Nephron (organoid): ENCODE measurements around the gene ITIH6.

Experiments used
- H3K27ac Mint-ChIP-seq, 3 experiments: 2 replicates each; pipeline ENCODE4 v1.8.0; 2020; ENCODE audit warnings: mixed read lengths in 3 of 3, mild to moderate bottlenecking in 2 of 3, moderate library complexity in 1 of 3
- H3K27me3 Mint-ChIP-seq: 2 replicates; pipeline ENCODE4 v1.8.0; 2021; ENCODE audit warnings: low read depth, mild to moderate bottlenecking, moderate library complexity, mixed read lengths
- H3K36me3 Mint-ChIP-seq: 2 replicates; pipeline ENCODE4 v1.8.0; 2020; ENCODE audit warnings: low read depth, mixed read lengths
- H3K4me1 Mint-ChIP-seq: 2 replicates; pipeline ENCODE4 v1.8.0; 2020; ENCODE audit warnings: mixed read lengths
- H3K4me3 Mint-ChIP-seq, 3 experiments: 2 replicates each; pipeline ENCODE4 v1.8.0; 2020; ENCODE audit warnings: mild to moderate bottlenecking in 3 of 3, mixed read lengths in 3 of 3, moderate library complexity in 2 of 3
- H3K9me3 Mint-ChIP-seq: 2 replicates; pipeline ENCODE4 v1.8.0; 2020; ENCODE audit warnings: mixed read lengths
- TF ChIP-seq, protein P1 (sequence below), 3 experiments: fragments of 200-600 bp; sonication (generic); IDR thresholded peaks; one replicate each; pipeline ENCODE4 v1.5.0; 2021; ENCODE audit warnings: antibody characterized with exemption in 3 of 3; ENCODE audit not compliant: unreplicated experiment in 3 of 3

ITIH6 gene

DNA sequence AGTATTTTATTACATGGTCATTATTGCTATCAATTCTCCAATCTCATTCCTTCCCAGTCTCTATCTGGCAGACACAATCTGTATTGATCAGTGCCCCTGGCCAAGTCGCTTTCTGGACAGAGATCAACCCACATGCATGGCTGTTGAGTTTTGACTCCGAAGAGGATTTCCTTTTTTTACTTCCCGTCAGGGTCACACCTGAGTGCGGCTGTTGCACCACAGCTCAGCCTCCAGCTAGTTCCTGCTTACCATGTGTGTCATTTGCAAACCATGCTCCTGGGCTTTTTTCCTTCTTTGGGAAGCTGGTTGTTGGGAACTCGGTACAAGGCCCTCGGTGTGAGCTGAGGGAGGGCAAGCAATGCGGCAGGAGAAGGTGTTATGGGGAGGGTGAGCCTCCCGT is 21.1 kb upstream of the ITIH6 start:
- H3K4me3 Mint-ChIP-seq = no peak overlapping the region
- peaks cover 10% of the 10 kb centered on the region for H3K9me3 Mint-ChIP-seq
- H3K4me1 Mint-ChIP-seq = peaks cover 13% of the 10 kb centered on the region
- H3K27me3 Mint-ChIP-seq = no peaks in the 10 kb centered on the region
- no peak overlapping the region for H3K27ac Mint-ChIP-seq
- peaks cover 21% of the 10 kb centered on the region for H3K36me3 Mint-ChIP-seq
- TF ChIP-seq, protein P1, sequence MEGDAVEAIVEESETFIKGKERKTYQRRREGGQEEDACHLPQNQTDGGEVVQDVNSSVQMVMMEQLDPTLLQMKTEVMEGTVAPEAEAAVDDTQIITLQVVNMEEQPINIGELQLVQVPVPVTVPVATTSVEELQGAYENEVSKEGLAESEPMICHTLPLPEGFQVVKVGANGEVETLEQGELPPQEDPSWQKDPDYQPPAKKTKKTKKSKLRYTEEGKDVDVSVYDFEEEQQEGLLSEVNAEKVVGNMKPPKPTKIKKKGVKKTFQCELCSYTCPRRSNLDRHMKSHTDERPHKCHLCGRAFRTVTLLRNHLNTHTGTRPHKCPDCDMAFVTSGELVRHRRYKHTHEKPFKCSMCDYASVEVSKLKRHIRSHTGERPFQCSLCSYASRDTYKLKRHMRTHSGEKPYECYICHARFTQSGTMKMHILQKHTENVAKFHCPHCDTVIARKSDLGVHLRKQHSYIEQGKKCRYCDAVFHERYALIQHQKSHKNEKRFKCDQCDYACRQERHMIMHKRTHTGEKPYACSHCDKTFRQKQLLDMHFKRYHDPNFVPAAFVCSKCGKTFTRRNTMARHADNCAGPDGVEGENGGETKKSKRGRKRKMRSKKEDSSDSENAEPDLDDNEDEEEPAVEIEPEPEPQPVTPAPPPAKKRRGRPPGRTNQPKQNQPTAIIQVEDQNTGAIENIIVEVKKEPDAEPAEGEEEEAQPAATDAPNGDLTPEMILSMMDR (IDR thresholded peaks at IDR 0.05; ENCODE audit: unreplicated experiment in 3 of 3) = no peak

DNA sequence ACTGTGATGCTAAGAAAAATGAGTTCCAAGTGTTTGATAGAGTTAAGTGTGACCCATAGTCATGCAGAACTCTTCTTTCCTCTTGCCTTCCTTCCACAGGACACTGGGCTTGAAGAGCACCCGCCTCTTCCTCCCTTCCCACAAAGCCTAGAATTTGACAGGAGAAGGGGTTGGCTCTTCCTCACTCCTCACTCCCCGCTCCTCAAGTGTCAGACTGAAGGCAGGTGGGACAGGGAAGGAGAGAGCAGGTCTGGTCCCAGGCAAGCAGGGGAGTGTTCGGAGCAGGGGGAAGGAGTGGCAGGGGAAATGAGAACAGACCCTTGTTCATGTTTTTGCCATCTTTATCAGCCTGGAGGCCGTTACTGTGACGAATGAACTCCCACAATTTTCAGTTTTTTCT is 20.2 kb upstream of the ITIH6 start:
- Mint-ChIP-seq H3K27ac (peak overlapping the region; percentile 36 to 87 (median 75)), H3K4me3 (no peak overlapping the region), H3K27me3 (no peaks in the 10 kb centered on the region), H3K36me3 (peaks cover 31% of the 10 kb centered on the region), H3K4me1 (peaks cover 5% of the 10 kb centered on the region), H3K9me3 (peaks cover 10% of the 10 kb centered on the region)
- TF ChIP-seq, protein P1 (IDR thresholded peaks at IDR 0.05; ENCODE audit: unreplicated experiment in 3 of 3) = no peak

DNA sequence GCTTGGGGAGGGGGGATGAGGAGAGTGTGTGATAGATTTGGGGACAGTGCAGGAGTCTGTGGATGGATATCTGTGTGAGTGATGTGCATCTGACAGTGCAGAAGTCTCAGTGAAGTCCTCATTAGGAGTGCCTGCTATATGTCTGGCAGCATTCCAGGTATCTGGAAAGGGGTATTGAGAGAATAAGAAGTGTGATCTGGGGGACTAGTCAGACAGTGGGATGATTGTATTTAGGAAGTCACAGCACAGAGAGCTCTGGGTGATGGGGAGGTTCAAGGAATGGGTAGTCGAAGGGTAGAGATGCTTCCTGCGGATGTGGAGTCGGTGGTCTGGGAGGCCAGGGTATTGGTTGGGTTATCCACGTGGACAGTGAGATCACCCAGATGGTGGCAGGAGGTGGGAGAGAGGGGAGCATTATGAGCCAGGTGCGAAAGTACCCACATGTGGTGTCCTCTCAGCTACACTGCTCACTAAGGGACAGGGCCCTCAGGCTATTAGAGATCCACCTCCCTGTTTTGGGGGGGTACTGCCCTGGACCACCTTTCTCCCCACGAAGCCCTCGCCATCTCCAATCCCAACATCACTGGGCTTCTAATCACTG is 19.3 kb upstream of the ITIH6 start:
- Mint-ChIP-seq H3K27ac (peak overlapping the region; percentile 36 to 87 (median 75)), H3K36me3 (peaks cover 40% of the 10 kb centered on the region), H3K9me3 (peaks cover 9% of the 10 kb centered on the region), H3K4me1 (peaks cover under 1% of the 10 kb centered on the region), H3K4me3 (no peak overlapping the region), H3K27me3 (no peaks in the 10 kb centered on the region)
- TF ChIP-seq, protein P1 (IDR thresholded peaks at IDR 0.05; ENCODE audit: unreplicated experiment in 3 of 3) = no peak

DNA sequence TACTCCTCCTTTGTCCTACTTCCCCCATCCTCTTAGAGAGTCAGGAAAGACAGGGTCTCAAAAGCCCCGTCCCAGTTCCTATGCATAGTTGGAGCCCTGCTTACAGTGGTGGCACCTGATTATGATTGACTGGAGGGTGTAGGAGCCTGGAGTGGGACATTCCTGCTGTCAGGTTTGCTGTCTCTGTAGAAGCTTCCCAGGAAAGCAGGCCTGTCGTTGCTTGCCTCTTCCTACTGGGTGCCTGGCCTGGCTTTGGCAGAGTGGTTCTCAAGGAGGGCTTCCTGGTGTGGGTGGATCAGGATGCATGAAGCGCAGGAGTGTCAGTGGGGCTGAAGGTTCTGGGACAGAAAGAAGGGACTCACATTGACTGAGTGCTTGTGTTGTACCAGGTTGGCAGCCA is 14.3 kb upstream of the ITIH6 start:
- peaks cover 17% of the 10 kb centered on the region for H3K9me3 Mint-ChIP-seq
- H3K36me3 Mint-ChIP-seq = peaks cover 73% of the 10 kb centered on the region
- peak overlapping the region in 1 of 3 experiments; percentile 37 for H3K4me3 Mint-ChIP-seq
- H3K27ac Mint-ChIP-seq = no peak overlapping the region
- TF ChIP-seq, protein P1 (IDR thresholded peaks at IDR 0.05; ENCODE audit: unreplicated experiment in 3 of 3) = no peak
- H3K27me3 Mint-ChIP-seq = no peaks in the 10 kb centered on the region
- peaks cover 11% of the 10 kb centered on the region for H3K4me1 Mint-ChIP-seq

DNA sequence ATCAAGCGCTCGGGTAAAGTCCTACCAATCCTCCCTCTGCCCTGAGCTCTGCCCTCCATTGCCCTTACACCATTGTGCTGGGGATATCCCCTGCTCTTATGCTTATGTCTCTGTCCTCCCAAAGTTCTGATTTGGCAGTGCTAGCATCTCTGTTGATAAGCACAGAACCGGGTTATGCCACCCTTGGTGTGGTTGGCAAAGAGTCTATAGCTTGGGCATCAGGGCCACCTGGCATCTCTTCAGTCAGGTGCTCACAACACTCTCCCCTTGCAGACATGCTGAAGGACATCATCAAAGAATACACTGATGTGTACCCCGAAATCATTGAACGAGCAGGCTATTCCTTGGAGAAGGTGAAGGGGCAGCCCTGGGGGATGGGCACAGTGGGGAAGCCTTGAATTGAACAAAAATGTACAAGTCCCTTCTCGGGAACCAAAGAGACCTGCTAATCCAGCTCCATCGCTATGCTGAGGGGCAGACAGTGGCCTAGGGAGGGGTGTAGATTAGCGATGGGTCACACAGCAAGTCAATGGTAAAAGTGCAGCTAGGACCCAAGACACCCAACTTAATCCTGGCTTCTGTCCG is 13.3 kb upstream of the ITIH6 start:
- Mint-ChIP-seq H3K9me3 (peaks cover 20% of the 10 kb centered on the region), H3K27me3 (no peaks in the 10 kb centered on the region)

More for the DNA sequence above, 13.3 kb upstream of the ITIH6 start:
- Mint-ChIP-seq H3K27ac (no peak overlapping the region), H3K4me3 (peak overlapping the region; percentile 56 to 77 (median 63)), H3K4me1 (peaks cover 14% of the 10 kb centered on the region), H3K36me3 (peaks cover 71% of the 10 kb centered on the region)
- TF ChIP-seq, protein P1 (IDR thresholded peaks at IDR 0.05; ENCODE audit: unreplicated experiment in 3 of 3) = no peak
